ENCODE results near the gene EMP2.
"Not testable (repeated sequence)": the region's sequence is repeated elsewhere in the genome, so short reads cannot be mapped to it uniquely, and the experiment has no call there.

EMP2 gene, protein sequence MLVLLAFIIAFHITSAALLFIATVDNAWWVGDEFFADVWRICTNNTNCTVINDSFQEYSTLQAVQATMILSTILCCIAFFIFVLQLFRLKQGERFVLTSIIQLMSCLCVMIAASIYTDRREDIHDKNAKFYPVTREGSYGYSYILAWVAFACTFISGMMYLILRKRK

DNA sequence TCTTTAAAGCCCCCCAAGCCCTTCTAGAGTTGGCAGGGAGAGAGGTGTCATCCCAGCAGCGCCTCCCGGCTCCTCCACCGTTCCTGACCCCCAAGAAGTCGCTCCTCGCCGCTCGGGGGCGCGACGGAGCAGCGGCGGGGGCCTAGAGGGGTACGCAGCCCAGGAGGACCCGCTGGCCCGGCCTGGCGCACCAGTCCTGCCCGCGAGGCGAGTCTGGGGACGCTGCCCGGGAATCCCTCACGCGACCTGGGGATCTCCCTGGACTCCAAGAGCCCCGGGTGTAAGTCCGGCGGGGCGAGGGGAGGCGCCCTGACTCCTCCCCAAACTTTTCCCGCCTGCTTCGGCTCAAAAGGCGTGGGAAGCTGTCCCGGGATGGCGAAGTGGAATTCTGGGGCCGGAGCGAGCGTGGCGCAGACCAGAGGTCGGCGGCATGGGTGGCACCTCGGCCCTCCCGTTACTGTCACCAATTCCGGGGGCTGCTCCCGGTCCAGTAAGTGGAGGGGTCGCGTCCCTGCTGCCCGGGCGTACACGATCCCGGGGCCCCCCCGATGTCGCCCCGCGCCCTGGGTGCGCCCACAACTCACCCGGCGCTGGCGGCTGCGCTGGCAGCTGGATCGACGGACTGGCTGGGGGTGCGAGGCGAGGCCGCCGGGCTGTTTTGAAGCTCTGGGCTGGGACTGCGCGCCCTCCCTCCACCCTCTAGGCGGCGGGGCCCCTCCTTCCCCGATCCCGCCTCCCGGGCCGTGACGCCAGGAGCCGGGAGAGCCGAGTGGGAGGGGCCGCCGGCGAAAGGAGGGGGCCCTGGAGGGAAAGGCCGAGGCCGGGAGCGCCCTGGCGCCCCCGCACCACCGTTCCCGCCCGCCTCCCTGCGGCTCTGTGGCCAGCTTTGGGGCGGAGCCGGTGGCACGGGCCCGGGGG is at the start of gene EMP2:
Gene EMP2 (minus strand): TSS at position 634 of the 918 bp plus-strand sequence. CDS start 32,981 bp downstream, outside the sequence.
- peak; percentile 20 to 62 for DNase-seq

DNA sequence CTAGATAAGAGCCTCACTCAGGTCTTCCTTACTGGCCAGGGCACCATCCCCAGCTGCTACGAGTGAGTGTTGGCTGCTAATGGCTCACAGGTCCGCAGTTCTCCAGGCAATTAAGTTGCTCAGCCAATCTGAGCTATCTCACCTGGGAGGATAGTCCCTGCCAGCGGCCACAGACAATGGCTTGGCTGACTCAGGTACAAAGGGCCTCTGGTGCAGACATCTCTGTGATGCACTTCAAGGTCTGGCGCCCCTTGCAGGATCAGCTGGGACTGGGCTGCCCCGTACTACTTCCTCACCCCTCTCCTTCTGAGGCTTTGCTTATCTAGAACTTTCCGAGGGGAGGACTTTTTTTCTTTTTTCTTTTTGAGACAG is 49.2 kb upstream of the EMP2 start:
- no peak for DNase-seq

DNA sequence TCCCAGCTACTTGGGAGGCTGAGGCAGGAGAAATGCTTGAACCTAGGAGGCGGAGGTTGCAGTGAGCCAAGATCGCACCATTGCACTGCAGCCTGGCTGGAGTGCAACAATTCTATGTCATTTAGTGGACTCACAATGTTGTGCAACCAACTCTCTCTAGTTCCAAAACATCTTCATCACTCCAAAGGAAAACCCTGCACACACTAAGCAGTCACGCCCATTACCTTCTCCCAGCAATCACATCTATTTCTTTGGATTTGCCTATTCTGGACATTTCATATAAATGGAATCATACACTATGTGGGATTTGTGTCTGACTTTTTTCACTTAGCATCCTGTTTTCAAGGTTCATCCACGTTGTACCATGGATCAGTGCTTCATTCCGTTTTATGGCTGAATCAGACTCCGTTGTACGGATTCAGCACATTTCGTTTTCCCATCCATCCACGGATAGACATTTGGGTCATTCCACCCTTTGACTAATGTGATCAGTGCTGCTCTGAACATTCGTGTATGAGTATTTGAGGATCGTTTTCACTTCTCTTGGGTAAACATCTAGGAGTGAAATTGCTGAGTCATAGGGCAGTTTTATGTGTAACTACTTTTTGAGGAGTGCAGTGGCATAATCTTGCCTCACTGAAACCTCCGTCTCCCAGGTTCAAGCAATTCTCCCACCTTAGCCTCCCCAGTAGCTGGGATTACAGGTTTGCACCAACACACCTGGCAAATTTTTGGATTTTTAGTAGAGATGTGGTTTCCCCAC is 45.4 kb upstream of the EMP2 start:
- no peak for DNase-seq

DNA sequence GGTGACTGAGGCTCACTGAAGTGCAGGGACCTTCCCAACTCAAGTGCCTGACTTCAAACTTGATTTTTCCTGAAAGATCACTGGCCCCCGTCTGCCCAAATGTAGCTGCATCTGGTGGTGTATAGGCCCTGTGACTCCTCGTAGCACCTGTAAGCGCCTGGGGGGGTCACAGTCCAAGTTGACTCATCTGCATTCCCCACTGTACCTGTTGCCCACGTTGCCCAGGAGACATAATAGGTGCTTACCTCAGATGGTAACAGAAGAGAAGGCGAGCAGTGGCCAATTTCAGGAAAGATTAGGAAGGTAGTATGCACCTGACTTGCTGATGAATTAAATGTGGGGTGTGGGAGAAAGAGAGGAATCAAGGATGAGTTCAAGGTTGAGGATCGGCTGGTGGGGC is 44.1 kb upstream of the EMP2 start:
- DNase-seq, result no peak

DNA sequence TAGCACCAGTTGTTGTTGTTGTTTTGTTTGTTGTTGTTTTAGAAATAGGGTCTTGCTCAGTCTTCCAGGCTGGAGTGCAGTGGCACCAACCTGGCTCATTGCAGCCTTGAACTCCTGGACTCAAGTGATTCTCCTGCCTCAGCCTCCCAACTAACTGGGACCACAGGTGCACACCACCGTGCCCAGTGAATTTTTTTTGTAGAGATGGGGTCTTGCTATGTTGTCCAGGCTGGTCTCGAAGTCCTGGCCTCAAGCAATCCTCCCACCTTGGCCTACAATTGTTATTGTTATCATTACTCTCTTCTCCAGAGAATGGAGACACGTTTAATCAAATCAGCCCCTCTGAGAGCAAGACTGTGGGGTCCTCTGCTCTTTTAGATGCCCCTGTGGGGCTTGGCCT is 42.7 kb upstream of the EMP2 start:
- DNase-seq, result no peak

DNA sequence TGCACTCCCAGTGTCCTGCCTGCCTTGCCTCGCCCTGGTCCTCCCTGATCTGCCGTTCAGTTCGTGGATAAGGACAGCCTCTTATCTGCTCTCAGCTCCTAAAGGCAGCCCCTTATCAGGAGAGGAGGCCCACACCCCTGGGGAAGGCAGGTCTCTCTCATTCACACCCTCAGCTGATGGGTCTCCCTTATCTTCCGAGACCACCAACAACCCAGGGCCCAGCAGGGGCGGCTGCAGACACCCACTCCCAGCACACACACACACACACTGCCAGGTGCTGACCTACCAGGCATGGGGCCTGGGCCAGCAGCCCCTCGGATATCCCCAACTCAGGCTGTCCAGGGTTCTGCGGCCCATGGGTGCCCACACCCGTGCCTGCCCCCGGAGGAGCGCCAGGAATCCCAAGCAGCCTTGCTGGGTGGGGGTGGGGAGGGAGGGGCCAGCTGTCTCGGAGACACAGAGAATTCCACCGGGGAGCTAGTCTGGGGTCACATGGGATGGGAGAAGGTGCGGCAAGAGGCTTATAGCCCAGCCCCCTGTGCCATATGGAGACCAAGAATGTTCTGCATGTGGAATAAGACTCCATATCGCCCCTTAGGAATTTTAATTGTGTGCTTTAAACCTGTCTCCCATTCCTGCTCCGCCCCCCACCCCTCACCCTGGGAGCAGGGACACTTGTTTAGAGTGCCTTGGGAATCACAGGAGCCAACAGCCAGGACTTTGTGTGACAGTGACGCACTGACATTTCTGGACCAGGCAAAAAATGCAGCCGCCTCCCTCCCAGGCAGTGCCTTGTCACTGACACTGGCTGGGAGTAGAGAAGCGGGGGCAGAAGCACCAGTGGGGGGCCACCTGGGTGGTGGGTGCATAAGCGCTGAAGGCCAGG is 41.9 kb upstream of the EMP2 start:
- no peak for DNase-seq

DNA sequence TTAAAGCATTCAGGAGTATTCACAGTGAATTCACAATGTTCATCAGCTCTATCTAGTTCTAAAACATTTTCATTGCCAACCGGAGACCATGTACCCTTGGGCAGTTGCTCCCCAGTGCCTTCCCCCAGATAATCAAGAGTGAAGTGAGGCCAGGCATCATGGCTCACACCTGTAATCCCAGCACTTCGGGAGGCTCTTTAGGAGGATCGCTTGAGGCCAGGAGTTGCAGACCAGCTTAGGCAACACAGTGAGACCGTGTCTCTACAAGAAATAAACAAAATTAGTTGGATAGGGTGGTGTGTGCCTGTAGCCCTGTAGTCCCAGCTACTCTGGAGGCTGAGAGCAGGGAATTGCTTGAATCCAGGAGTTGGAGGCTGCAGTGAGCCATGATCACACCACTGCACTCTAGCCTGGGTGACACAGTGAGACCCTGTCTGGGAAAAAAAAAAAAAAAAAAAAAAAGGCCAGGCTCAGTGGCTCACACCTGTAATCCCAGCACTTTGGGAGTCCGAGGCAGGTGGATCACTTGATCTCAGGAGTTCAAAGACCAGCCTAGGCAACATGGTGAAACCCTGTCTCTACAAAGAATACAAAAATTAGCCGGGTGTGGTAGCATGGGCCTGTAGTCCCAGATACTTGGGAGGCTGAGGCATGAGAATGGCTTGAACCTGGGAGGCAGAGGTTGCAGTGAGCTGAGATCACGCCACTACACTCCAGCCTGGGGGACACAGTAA is 41.0 kb upstream of the EMP2 start:
- not testable (repeated sequence) for DNase-seq

DNA sequence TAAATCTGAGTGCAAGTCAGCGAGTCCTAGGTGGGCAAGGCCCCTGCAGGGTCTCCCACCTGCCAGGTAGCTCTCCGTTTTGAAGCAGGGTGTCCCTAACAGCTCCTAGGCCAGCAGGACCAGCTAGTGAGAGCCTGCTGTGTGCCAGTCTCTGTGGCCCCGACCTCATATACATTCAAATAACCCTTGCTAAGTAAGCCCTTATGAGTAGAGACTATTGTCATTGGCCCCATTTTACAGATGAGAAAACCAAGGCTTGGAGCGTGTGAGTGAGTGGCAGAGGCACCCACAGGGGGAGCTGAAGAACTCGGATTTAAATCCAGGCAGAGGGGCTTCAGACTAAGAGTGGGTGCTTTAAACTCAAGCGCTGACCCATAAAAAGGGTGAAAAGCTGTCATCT is 39.7 kb upstream of the EMP2 start:
- DNase-seq, result no peak

DNA sequence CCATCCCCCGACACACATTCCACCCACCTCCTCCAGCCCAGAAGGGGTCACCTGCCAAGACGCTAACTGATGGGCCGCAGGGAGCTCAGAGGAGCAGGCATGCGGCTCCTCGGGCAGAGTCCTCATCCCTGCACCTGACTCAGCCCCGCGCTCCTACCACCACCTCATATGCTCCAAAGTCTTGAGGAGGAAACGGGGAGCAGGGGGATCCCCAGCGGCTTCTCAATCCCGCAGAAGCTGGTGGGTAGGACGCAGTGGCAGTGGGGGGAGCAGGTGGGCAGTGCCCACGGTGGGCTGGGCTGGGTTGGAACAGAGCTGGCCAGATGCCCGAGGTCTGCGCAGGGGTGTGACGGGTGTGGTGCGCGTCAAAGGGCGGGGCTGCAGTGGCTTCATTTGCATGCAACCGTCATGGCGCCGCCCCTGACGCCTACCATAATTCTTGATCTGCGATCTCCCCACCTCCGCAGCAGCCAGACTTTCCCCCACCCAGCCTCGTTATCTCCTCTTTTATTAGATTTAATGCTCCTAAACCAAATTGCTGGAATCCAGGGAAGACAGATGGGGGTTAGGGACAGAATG is 39.0 kb upstream of the EMP2 start:
- no peak for DNase-seq

DNA sequence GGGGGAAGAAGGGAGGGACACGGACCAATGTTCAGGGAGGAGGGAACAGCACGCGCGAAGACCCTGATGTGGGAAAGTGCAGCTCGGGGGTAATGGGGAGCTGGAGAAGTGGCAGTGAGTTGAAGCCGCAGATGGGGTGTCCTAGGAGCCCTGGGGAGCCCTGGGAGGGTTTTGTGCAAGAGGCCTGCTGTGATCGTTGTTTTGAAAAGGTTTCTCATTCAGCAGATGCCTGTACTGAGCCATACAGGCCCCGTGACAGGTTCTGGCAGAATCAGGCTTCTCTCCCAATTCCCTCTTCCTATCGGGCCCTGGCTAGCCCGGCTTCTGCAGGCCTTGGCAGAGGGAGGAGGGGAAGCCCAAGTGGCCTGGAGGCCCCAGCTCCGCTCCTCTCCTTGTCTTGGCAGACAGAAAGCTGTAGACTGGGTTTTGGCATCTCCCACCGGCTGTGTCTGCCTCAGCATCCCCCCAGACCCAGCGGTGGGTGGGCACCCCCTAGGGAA is 38.4 kb upstream of the EMP2 start:
- DNase-seq, result no peak

DNA sequence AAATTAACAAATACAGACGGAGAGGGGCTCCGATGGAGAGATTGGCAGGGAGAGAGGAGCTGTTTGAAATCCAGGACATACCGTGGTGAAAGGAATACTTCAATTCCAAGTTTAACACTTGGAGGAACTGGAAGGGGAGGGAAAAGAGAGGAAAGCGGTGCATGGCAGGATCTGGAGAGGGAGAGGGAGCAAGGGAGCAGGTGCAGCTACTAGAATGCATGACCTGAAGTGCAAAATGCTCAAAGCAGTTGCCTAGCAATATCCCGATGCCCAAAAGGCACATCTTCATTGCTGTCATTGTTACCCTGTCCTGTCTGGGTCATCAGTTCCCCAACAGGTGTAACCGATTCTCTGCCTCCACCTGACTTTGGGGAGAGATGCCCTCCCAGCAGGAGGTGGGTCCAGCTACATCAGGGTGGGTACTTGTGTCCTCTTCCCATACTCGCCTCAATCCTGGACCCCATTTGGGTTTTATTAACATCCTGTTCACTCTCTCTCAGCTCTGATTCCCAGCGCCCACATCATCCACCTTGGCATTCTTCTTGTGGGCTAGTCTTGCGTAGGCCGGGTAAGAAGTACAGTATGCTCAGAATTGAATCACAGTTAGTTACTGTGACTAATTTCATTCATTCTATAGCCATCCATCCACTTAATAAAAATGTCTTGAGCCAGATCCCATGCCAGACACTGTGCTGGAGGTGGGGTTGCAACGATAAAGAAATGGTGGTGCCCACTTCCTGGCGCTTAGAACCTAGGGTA is 37.4 kb upstream of the EMP2 start:
- DNase-seq, result no peak

DNA sequence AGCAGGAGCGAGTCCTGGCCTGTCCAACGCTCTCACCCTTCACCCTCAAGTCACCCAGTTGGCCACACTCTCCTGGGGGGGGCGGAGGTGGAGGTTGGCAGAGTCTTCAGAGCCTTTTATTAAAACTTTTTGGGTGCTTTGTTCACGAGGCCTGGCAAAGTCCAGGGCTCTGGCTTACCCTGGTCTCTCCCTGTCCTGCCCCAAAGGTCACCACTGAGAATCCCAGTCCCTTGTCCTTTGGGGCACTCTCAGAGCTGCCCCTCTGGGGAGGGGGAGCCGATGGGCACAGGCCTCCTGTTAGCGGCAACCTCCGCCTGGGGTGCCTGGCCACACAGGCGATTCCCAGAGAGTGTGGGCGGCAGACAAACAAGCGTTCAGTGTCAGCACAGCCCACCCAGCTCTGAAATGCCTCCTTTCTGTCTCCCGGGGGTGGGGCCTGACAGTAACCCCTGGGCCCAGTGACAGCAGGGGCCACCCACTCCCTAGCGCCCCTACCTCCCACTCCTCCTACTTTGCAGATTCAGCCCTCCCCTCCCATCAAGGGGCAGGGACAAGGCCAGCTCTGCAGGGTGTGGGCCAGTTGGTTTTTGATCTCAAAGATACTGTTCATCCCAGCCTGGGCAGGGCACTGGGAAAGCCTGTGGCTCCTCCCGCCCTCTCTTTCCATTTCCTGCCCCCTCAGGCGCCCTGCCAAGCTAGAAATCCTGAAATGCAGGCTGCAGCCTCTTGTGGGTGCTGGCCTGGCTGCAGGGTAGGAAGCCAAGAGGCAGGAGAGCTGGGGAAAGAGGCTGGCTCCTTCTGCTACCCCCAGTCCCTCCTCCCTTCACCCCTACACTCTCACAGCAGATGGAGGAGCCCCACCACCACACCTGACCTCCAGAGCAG is 36.6 kb upstream of the EMP2 start:
- DNase-seq, result no peak

DNA sequence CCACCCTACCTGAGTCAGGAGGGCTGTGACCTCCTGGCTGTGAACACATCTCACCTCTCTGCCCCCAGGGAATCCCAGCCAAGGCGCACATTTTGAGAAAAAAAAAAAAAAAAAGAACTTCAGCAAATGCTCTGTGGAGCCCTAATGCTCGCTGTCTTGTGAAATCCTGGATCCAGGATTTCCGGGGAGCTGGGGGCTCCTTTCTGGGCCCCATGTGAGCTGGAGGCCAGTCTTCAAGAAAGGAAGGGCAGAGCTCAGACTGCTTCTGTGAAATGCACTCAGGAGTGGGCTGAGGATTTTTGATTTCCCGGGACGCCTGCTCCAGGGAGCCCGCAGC is 36.0 kb upstream of the EMP2 start:
- no peak for DNase-seq

DNA sequence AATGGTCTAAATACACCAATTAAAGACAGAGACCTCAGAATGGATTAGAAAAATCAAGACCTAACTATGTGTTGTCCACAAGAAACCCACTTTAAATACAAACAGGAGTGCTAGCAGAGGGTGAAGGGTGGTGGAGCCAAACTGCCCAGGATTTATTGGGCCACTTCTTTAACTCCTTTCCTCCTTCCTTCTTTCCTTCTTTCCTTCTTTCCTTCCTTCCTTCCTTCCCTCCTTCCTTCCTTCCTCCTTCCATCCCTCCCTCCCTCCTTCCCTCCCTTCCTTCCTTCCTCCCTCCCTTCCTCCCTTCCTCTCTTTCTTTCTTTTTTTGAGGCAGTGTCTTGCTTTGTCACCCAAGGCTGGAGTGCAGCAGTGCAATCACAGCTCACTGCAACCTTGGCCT is 34.3 kb upstream of the EMP2 start:
- DNase-seq, result no peak

DNA sequence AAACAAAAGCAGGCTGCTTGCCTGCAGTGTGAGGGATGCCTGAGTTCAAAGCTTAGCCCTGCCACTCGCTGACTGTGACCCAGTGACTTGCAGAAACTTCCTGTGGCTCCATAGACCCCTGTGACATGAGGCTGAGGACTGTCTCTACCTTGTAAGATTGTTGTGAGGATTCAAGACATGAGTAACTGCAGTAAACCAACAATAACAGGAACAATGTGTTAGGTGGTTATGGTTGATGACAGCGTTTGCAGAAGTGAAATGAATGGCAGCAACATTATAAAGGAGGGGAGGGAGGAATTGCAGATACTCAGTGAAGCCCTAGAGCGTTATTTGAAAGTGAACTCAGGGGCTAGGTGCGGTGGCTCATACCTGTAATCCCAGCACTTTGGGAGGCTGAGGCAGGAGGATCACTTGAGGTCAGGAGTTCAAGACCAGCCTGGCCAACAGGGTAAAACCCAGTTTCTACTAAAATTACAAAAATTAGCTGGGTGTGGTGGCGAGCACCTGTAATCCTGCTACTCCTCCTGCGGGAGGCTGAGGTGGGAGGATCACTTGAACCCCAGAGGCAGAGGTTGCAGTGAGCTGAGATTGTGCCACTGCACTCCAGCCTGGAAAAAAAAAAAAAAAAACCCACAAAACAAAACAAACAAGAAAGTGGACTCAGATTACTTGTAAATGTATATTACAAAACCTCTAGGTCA is 33.5 kb upstream of the EMP2 start:
- no peak for DNase-seq

DNA sequence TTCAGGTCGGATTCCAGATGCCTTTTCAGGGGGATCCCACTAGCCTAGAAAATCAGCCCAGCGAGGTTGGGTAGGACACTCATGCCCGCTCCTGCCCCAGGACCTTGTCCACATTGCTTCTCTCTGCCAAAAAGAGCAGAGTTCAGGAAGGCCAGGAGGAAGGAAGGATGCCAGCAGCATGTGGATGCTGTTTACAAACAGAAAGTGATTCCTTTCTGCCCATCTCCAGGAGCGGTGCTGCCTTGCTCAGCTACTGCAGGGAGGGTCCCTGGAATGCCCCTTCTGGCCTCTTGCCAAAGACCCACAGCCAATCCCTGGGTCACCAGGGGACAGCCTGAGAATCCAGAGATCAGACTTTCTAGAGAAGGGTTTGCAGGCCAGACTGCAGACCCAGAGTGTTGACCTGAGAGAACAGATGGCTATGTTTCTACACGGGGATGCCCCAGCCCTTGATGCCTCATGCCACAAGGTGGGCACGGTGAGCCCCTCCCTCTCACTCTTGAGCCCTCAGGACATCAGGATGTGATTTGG is 32.3 kb upstream of the EMP2 start:
- no peak for DNase-seq

DNA sequence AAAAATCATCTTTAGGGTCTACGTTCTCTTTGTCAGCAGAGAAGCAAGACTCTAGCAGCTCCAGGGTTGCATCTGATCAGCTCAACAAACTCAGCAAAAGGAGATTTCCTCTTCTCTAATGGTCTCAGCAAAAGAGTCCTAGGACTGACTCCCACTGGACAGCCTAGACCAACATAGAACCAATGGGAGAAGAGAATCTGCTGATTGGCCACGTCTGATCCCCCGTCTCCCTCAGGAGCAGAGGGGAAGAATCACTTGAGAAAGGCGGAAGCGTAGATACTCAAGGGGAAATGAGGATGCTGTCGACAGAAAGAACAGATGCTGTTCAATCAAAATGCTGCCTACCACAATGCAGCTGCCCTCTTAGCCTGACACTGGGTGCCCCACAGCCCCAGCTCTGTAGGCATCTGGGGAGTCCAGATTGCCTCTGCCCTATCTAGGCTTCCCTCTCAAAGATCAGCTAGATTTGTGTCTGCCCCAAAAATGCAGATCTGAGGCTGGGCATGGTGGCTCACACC is 31.5 kb upstream of the EMP2 start:
- DNase-seq, result no peak

DNA sequence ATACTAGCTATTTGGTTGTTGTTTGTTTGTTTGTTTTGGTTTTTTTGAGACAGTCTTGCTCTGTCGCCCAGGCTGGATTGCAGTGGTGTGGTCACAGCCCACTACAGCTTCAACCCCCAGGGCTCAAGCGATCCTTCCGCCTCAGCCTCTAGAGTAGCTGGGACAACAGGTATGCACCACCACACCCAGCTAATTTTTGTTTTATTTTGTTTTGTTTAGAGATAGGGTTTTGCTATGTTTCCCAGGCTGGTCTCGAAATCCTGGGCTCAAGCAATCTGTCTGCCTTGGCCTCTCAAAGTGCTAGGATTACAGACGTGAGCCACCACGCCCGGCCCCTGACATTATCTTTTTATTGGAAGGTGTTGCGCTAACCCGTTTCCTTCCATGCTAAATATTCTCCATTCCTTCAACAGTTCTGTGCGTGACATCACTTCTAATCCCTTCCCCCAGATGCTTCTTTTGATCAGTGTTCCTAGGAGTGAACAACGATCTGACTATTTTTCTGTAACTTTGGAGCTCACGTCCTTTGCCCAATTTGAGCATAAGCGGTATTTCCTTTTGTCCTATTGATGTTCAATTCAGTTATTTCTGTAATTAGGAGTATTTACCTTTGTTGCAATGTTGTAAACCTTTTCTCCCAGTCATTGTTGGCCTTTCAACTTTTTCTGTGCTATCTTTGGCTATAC is 30.2 kb upstream of the EMP2 start:
- DNase-seq, result no peak

All from SW 1271 (cell line).